Vagina (tissue), 2 donors: ENCODE measurements around the gene PANK4.

Experiments used
- CTCF ChIP-seq, 3 experiments: fragments of 450-650 bp in 2 of 3; fragments of 200-600 bp in 1 of 3; sonication (generic) in 1 of 3; IDR thresholded peaks; one replicate each; pipeline ENCODE4 v1.5.1; 2017 to 2019; ENCODE audit warnings: antibody characterized with exemption in 3 of 3, mild to moderate bottlenecking in 2 of 3, moderate library complexity in 2 of 3
- POLR2A ChIP-seq, 2 donors: fragments of 450-650 bp; IDR thresholded peaks; one replicate each; pipeline ENCODE4 v1.6.1; 2017; ENCODE audit warnings: antibody characterized with exemption in 2 of 2, mild to moderate bottlenecking in 2 of 2, moderate library complexity in 2 of 2
- POLR2AphosphoS5 ChIP-seq, 2 donors: sonication (generic); formaldehyde crosslinking; IDR thresholded peaks; one replicate each; pipeline ENCODE4 v1.9.0; 2017; ENCODE audit warnings: antibody characterized with exemption in 2 of 2, mild to moderate bottlenecking in 2 of 2, low read depth in 1 of 2; ENCODE audit not compliant: insufficient read depth in 1 of 2

GRCh38 chr1:2535455-2535854, 9.1 kb upstream of the PANK4 start:
- TF ChIP-seq CTCF (IDR thresholded peaks at IDR 0.05) (no peak), POLR2A (IDR thresholded peaks at IDR 0.05) (no peak), POLR2AphosphoS5 (IDR thresholded peaks at IDR 0.05; ENCODE audit: insufficient read depth in 1 of 2, low read depth in 1 of 2) (no peak)
